Stomach (tissue), 9 donors: ENCODE data around the gene UMAD1. TPM values are rescaled to one million over a fixed set of nuclear protein-coding genes. Genes with fewer than 3 reads are reported as not detected.
"Not testable (repeated sequence)": the region's sequence is repeated elsewhere in the genome, so short reads cannot be mapped to it uniquely, and the experiment has no call there.

ENCODE experiments used
- DNase-seq, 2 donors: peaks; one replicate each; pipeline versions ENCODE4 v3.0.0 to v3.0.0-alpha.2; 2013 to 2019
- H3K27ac ChIP-seq, 5 donors: fragments of 200-600 bp in 4 of 5; sonication (generic) in 4 of 5; one replicate each; pipeline ENCODE4 v1.5.1; 2013 to 2019; ENCODE audit warnings: mild to moderate bottlenecking in 1 of 5, moderate library complexity in 1 of 5
- H3K27me3 ChIP-seq, 3 donors: fragments of 200-600 bp; sonication (generic); one replicate each; pipeline ENCODE4 v1.5.1; 2017 to 2019; ENCODE audit warnings: mixed run types in 1 of 3
- H3K36me3 ChIP-seq, 4 donors: fragments of 200-600 bp; sonication (generic); 1 replicate in 3 of 4; 2 replicates in 1 of 4; pipeline ENCODE4 v1.5.1; 2016 to 2019
- H3K4me1 ChIP-seq, 4 donors: fragments of 200-600 bp; sonication (generic); one replicate each; pipeline ENCODE4 v1.5.1; 2016 to 2019
- H3K4me3 ChIP-seq, 4 donors: fragments of 200-600 bp; sonication (generic) in 3 of 4; one replicate each; pipeline ENCODE4 v1.5.1; 2016 to 2019; ENCODE audit warnings: mild to moderate bottlenecking in 1 of 4
- H3K9me3 ChIP-seq, 4 donors: fragments of 200-600 bp; sonication (generic); one replicate each; pipeline ENCODE4 v1.5.1; 2016 to 2019
- EP300 ChIP-seq: sonication (generic); formaldehyde crosslinking; IDR thresholded peaks from one replicate; pipeline ENCODE4 v1.6.1; 2017; ENCODE audit warnings: antibody characterized with exemption
- POLR2A ChIP-seq, 4 donors: fragments of 450-650 bp; IDR thresholded peaks; one replicate each; pipeline ENCODE4 v1.6.1; 2016; ENCODE audit warnings: antibody characterized with exemption in 4 of 4, control low read depth in 2 of 4, mild to moderate bottlenecking in 1 of 4, moderate library complexity in 1 of 4
- POLR2AphosphoS5 ChIP-seq, 3 donors: sonication (generic); formaldehyde crosslinking; IDR thresholded peaks; one replicate each; pipeline ENCODE4 v1.6.1; 2016; ENCODE audit warnings: antibody characterized with exemption in 3 of 3
- WGBS, 5 donors: extraction: QIAGEN DNeasy Blood & Tissue Kit in 3 of 5; methylation state at CpG; one replicate each; pipeline versions ENCODE4 v1.1.5 to v1.1.7; 2013 to 2018; 5-methylcytosine and 5-hydroxymethylcytosine counted together
- intact Hi-C: fragments of 100-400 bp; cut with DNase I; formaldehyde crosslinking; loops from one replicate; pipeline ENCODE4 v1.15.1; 2023; ENCODE audit warnings: low total_unique reads
- polyA plus RNA-seq, 3 donors: library from polyadenylated mRNA; stranded (reverse); fragments of 200-250 nt; gene quantifications; one replicate each; pipeline ENCODE4 v1.2.3, GENCODE V29; 2013
- total RNA-seq, 5 donors: library from RNA; depleted of rRNA; stranded (reverse); fragments of >200 nt; gene quantifications; one replicate each; pipeline versions ENCODE4 v1.1.0 to v1.2.3, GENCODE V29; 2014 to 2016
- TF ChIP-seq, protein P1 (sequence below), 7 experiments: fragments of 450-650 bp in 4 of 7; fragments of 200-600 bp in 3 of 7; sonication (generic) in 3 of 7; IDR thresholded peaks; one replicate each; pipeline ENCODE4 v1.5.1; 2016 to 2019; ENCODE audit warnings: antibody characterized with exemption in 7 of 7, control low read depth in 2 of 7, mild to moderate bottlenecking in 1 of 7
- donor health status: healthy with polysubstance abuse.
- donor health status: Bipolar disorder and iron deficiency.
- donor health status: healthy.

UMAD1 gene
- total and polyA plus RNA-seq, 8 donors, result 7.8 to 175 (median 30.1) TPM

DNA sequence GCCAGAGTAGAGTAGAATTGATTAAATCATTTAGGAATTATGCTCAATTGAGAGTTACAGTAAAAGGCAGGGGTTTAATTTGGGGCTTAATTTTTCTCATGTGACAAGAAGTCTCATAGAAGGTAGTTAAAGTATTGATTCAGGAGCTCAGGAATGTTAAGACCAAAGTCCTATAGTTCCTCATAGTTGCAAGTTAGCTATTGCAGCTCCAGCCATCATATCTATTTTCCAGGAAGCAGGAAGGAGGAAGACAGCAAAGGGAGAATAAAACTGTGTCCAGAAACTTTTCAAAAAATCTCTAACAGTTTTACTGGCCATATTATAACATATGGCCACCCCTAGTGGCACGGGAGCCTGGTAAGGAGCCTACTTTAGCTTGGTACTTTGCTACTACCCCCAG, 174.8 kb downstream of the UMAD1 start:
- Histone ChIP-seq H3K36me3 (peaks cover 0 to 3% (median 0%) of the 10 kb centered on the region in 4 donors), H3K4me3 (no peak overlapping the region), H3K9me3 (no peaks in the 10 kb centered on the region), H3K4me1 (peaks cover 0 to 18% (median 9%) of the 10 kb centered on the region in 4 donors), H3K27me3 (no peaks in the 10 kb centered on the region), H3K27ac (no peak overlapping the region)
- no peak for DNase-seq
- intact Hi-C loops, result no loop called here
- TF ChIP-seq POLR2AphosphoS5 (IDR thresholded peaks at IDR 0.05) (no peak), EP300 (no peak), POLR2A (IDR thresholded peaks at IDR 0.05) (no peak)
- TF ChIP-seq, protein P1, sequence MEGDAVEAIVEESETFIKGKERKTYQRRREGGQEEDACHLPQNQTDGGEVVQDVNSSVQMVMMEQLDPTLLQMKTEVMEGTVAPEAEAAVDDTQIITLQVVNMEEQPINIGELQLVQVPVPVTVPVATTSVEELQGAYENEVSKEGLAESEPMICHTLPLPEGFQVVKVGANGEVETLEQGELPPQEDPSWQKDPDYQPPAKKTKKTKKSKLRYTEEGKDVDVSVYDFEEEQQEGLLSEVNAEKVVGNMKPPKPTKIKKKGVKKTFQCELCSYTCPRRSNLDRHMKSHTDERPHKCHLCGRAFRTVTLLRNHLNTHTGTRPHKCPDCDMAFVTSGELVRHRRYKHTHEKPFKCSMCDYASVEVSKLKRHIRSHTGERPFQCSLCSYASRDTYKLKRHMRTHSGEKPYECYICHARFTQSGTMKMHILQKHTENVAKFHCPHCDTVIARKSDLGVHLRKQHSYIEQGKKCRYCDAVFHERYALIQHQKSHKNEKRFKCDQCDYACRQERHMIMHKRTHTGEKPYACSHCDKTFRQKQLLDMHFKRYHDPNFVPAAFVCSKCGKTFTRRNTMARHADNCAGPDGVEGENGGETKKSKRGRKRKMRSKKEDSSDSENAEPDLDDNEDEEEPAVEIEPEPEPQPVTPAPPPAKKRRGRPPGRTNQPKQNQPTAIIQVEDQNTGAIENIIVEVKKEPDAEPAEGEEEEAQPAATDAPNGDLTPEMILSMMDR (IDR thresholded peaks at IDR 0.05), result no peak
- WGBS, 5 donors, result 94 to 100% (median 97%) methylated on average over 1 of the region's 1 CpG

DNA sequence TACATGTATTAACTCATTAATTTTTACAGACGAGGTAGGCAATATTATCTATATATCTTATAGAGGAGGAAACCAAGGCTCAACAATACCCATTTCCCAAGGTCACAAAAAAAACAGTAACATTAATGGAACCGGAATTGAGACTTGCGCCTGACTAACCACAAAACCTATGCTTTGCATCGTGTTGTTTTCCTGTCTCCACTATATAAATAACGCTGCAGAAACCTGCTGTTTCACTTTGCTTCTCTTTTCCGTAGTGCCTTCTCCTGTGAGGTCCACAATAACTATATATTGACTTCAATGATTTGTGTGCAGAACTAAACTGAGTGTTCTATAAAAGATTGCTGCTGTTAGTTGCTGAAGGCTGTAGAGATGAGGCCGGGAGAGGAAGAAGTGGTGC, 175.5 kb downstream of the UMAD1 start:
- no peak overlapping the region for H3K4me3 ChIP-seq
- H3K36me3 ChIP-seq, result peaks cover 0 to 3% (median 0%) of the 10 kb centered on the region in 4 donors
- no peaks in the 10 kb centered on the region for H3K27me3 ChIP-seq
- DNase-seq, result peak in 1 of 2 donors; percentile 39
- H3K4me1 ChIP-seq, result peaks cover 0 to 18% (median 9%) of the 10 kb centered on the region in 4 donors
- WGBS, 5 donors, result 70 to 77% (median 72%) methylated on average over 7 of the region's 7 CpGs
- TF ChIP-seq EP300, result no peak
- TF ChIP-seq, protein P1 (IDR thresholded peaks at IDR 0.05), result no peak
- no peak for TF ChIP-seq POLR2A (IDR thresholded peaks at IDR 0.05)
- TF ChIP-seq POLR2AphosphoS5 (IDR thresholded peaks at IDR 0.05), result no peak
- intact Hi-C loops, result no loop called here
- H3K9me3 ChIP-seq, result no peaks in the 10 kb centered on the region
- no peak overlapping the region for H3K27ac ChIP-seq

DNA sequence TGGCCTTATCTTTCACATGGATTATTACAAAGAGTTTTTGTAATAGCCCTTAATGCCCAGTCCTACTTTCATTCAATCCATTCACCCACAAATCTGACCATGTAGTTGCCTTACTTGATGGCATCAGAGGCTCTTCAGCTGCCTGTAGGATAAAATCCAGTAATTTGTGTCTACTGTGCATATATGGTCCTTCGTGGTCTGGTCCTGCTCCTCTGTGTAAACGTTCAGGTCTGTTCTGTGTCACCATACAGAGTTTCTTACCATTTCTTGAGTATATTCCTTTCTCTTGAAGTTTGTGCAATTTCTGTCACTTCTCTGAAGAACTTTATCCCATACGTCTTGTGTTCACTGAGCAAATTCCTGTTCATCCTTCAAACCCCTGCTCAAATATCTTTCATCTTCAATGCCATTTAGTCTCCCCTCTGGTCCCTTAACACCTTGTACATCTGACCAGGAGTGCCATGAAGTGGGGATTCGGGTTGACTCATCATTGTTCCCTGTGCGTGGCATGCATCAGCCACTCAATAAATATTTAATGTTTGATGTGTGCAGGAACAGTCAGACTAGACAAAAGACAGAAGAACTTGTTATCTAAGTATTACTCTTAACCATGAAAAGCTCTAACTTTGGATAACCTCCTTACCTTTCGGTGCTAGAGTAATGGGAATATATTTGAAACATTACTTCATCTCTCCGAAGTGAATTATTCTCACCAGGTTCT, 176.4 kb downstream of the UMAD1 start:
- Histone ChIP-seq H3K27me3 (no peaks in the 10 kb centered on the region), H3K4me3 (no peak overlapping the region), H3K9me3 (no peaks in the 10 kb centered on the region), H3K36me3 (peaks cover 0 to 3% (median 0%) of the 10 kb centered on the region in 4 donors), H3K4me1 (peaks cover 0 to 16% (median 9%) of the 10 kb centered on the region in 4 donors), H3K27ac (no peak overlapping the region)
- TF ChIP-seq EP300 (no peak), POLR2A (IDR thresholded peaks at IDR 0.05) (no peak), POLR2AphosphoS5 (IDR thresholded peaks at IDR 0.05) (no peak)
- TF ChIP-seq, protein P1 (IDR thresholded peaks at IDR 0.05), result no peak
- intact Hi-C loops, result no loop called here
- no peak for DNase-seq
- WGBS, 5 donors, result 54 to 68% (median 56%) methylated on average over 7 of the region's 7 CpGs

DNA sequence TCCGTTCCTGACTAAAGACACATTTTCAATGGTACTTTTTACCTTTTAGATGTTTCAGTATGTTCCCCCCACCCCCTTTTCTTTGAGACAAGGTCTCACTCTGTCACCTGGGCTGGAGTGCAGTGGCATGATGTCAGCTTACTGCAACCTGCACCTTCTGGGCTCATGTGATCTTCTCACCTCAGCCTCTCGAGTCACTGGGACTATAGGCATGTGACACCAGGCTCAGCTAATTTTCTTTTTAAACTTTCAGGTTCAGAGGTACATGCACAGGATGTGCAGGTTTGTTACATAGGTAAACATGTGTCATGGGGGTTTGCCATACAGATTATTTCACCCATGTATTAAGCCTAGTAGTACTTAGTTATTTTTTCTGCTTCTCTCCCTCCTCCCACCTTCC, 177.2 kb downstream of the UMAD1 start:
- Histone ChIP-seq H3K27me3 (no peaks in the 10 kb centered on the region), H3K27ac (no peak overlapping the region), H3K4me3 (no peak overlapping the region), H3K9me3 (no peaks in the 10 kb centered on the region), H3K36me3 (peaks cover 0 to 3% (median 0%) of the 10 kb centered on the region in 4 donors), H3K4me1 (peaks cover 0 to 15% (median 6%) of the 10 kb centered on the region in 4 donors)
- intact Hi-C loops, result no loop called here
- 89 to 98% (median 95%) methylated on average over 2 of the region's 2 CpGs for WGBS, 5 donors
- DNase-seq, result no peak
- TF ChIP-seq, protein P1 (IDR thresholded peaks at IDR 0.05), result no peak
- TF ChIP-seq EP300, result no peak
- TF ChIP-seq POLR2AphosphoS5 (IDR thresholded peaks at IDR 0.05), result no peak
- no peak for TF ChIP-seq POLR2A (IDR thresholded peaks at IDR 0.05)

GRCh38 chr7:7818179-7818578, 177.6 kb downstream of the UMAD1 start:
- WGBS, 5 donors, result 91 to 100% (median 97%) methylated on average over 2 of the region's 2 CpGs
- intact Hi-C loops, DNase-seq, H3K27ac ChIP-seq, H3K27me3 ChIP-seq, H3K9me3 ChIP-seq, H3K4me3 ChIP-seq, H3K36me3 ChIP-seq: not testable (repeated sequence)
- peaks cover 0 to 15% (median 6%) of the 10 kb centered on the region in 4 donors for H3K4me1 ChIP-seq
